Dendritic cell treated with granulocyte-macrophage colony-stimulating factor and Interleukin-4, amounts not matched to agents 40 ng/mL and 50 ng/mL, for 4 days (primary cell): Measurements from ENCODE around the gene CDK5.
A peak's percentile ranks its signal among the peaks of the same experiment; 100 is the strongest.

Experiments used
- H3K27ac Mint-ChIP-seq: one replicate; pipeline ENCODE4 v1.8.0; 2022; ENCODE audit warnings: mild to moderate bottlenecking, mixed read lengths
- H3K27me3 Mint-ChIP-seq: one replicate; pipeline ENCODE4 v1.8.0; 2022; ENCODE audit warnings: mild to moderate bottlenecking, mixed read lengths
- H3K36me3 Mint-ChIP-seq: one replicate; pipeline ENCODE4 v1.8.0; 2022; ENCODE audit warnings: low read depth, mixed read lengths
- H3K4me1 Mint-ChIP-seq: one replicate; pipeline ENCODE4 v1.8.0; 2022; ENCODE audit warnings: low read depth, mixed read lengths
- H3K4me3 Mint-ChIP-seq: one replicate; pipeline ENCODE4 v1.8.0; 2022; ENCODE audit warnings: mild to moderate bottlenecking, moderate library complexity, mixed read lengths
- H3K9me3 Mint-ChIP-seq: one replicate; pipeline ENCODE4 v1.8.0; 2022; ENCODE audit warnings: mixed read lengths
- intact Hi-C: fragments of 100-400 bp; cut with micrococcal nuclease; formaldehyde crosslinking; loops from one replicate; pipeline ENCODE4 v1.15.0; 2022

The CDK5 gene

GRCh38 chr7:151011097-151011409 is 46.6 kb downstream of the CDK5 start:
- Mint-ChIP-seq H3K4me1 (peaks cover 50% of the 10 kb centered on the region), H3K36me3 (no peaks in the 10 kb centered on the region), H3K27me3 (peaks cover 84% of the 10 kb centered on the region), H3K9me3 (no peaks in the 10 kb centered on the region), H3K4me3 (no peak overlapping the region), H3K27ac (peak overlapping the region; percentile 52)
- intact Hi-C loops, result no loop called here

- Mint-ChIP-seq H3K4me1 (peaks cover 48% of the 10 kb centered on the region), H3K27me3 (peaks cover 81% of the 10 kb centered on the region), H3K36me3 (no peaks in the 10 kb centered on the region), H3K9me3 (no peaks in the 10 kb centered on the region), H3K27ac (peak overlapping the region; percentile 52), H3K4me3 (no peak overlapping the region)
- intact Hi-C loops, result no loop called here
Measured at GRCh38 chr7:151010307-151011096, 47.2 kb downstream of the CDK5 start.

- Mint-ChIP-seq H3K9me3 (no peaks in the 10 kb centered on the region), H3K4me3 (no peak overlapping the region), H3K27ac (no peak overlapping the region), H3K36me3 (no peaks in the 10 kb centered on the region), H3K4me1 (peaks cover 42% of the 10 kb centered on the region), H3K27me3 (peaks cover 82% of the 10 kb centered on the region)
- intact Hi-C loops, result no loop called here
Measured at GRCh38 chr7:151010037-151010306, 47.7 kb downstream of the CDK5 start.

GRCh38 chr7:151009327-151010036 is 48.2 kb downstream of the CDK5 start:
- no peak overlapping the region for H3K4me3 Mint-ChIP-seq
- H3K27me3 Mint-ChIP-seq, result peaks cover 82% of the 10 kb centered on the region
- intact Hi-C loops, result no loop called here
- H3K36me3 Mint-ChIP-seq, result no peaks in the 10 kb centered on the region
- no peak overlapping the region for H3K27ac Mint-ChIP-seq
- peaks cover 40% of the 10 kb centered on the region for H3K4me1 Mint-ChIP-seq
- H3K9me3 Mint-ChIP-seq, result no peaks in the 10 kb centered on the region

GRCh38 chr7:151008511-151009323 is 49.0 kb downstream of the CDK5 start:
- Mint-ChIP-seq H3K4me1 (peaks cover 33% of the 10 kb centered on the region), H3K36me3 (no peaks in the 10 kb centered on the region), H3K27me3 (peaks cover 75% of the 10 kb centered on the region), H3K9me3 (no peaks in the 10 kb centered on the region), H3K27ac (no peak overlapping the region), H3K4me3 (peak overlapping the region; percentile 57)
- intact Hi-C loops, result no loop called here

GRCh38 chr7:151008143-151008510 is 49.6 kb downstream of the CDK5 start:
- H3K27ac Mint-ChIP-seq, result no peak overlapping the region
- H3K36me3 Mint-ChIP-seq, result no peaks in the 10 kb centered on the region
- H3K27me3 Mint-ChIP-seq, result peaks cover 72% of the 10 kb centered on the region
- intact Hi-C loops, result no loop called here
- no peaks in the 10 kb centered on the region for H3K9me3 Mint-ChIP-seq
- H3K4me1 Mint-ChIP-seq, result peaks cover 31% of the 10 kb centered on the region
- H3K4me3 Mint-ChIP-seq, result peak overlapping the region; percentile 57

- peaks cover 66% of the 10 kb centered on the region for H3K27me3 Mint-ChIP-seq
- no peaks in the 10 kb centered on the region for H3K36me3 Mint-ChIP-seq
- H3K4me1 Mint-ChIP-seq, result peaks cover 26% of the 10 kb centered on the region
- no peak overlapping the region for H3K27ac Mint-ChIP-seq
- no peak overlapping the region for H3K4me3 Mint-ChIP-seq
- intact Hi-C loops, result no loop called here
- no peaks in the 10 kb centered on the region for H3K9me3 Mint-ChIP-seq
Measured at GRCh38 chr7:151007469-151007898, 50.2 kb downstream of the CDK5 start.

GRCh38 chr7:151006590-151007300 is 51.0 kb downstream of the CDK5 start:
- Mint-ChIP-seq H3K27me3 (peaks cover 62% of the 10 kb centered on the region), H3K9me3 (no peaks in the 10 kb centered on the region), H3K4me3 (no peak overlapping the region), H3K36me3 (no peaks in the 10 kb centered on the region), H3K27ac (no peak overlapping the region), H3K4me1 (peaks cover 21% of the 10 kb centered on the region)
- intact Hi-C loops, result no loop called here

GRCh38 chr7:151005566-151005965 is 52.1 kb downstream of the CDK5 start:
- Mint-ChIP-seq H3K4me1 (peaks cover 19% of the 10 kb centered on the region), H3K36me3 (no peaks in the 10 kb centered on the region), H3K4me3 (no peak overlapping the region), H3K27me3 (peaks cover 58% of the 10 kb centered on the region), H3K27ac (no peak overlapping the region), H3K9me3 (no peaks in the 10 kb centered on the region)
- intact Hi-C loops, result no loop called here
